Stimulated activated effector memory CD8-positive, alpha-beta T cell treated with anti-CD3 and anti-CD28 coated beads, Interleukin-12 subunit alpha, Interleukin-12 subunit beta, amount 100 ng/mL, for 72 hours (primary cell): Measurements from ENCODE around the gene UPB1.

Experiments
- ATAC-seq: fragments of 150-1000 bp; cut with Tn5 transposase; 2 replicates; pipeline ENCODE4 v1.10.0; 2021
- DNase-seq, 2 donors: peaks; one replicate each; pipeline ENCODE4 v3.0.0; 2021 to 2022; ENCODE audit warnings: low spot score in 2 of 2
- H3K27ac Mint-ChIP-seq: one replicate; pipeline ENCODE4 v1.8.0; 2022; ENCODE audit warnings: mild to moderate bottlenecking, mixed read lengths
- H3K36me3 Mint-ChIP-seq: one replicate; pipeline ENCODE4 v1.8.0; 2022; ENCODE audit warnings: mild to moderate bottlenecking, mixed read lengths
- H3K4me1 Mint-ChIP-seq: one replicate; pipeline ENCODE4 v1.8.0; 2022; ENCODE audit warnings: mixed read lengths
- H3K4me3 Mint-ChIP-seq: one replicate; pipeline ENCODE4 v1.8.0; 2022; ENCODE audit warnings: mild to moderate bottlenecking, mixed read lengths
- H3K9me3 Mint-ChIP-seq: one replicate; pipeline ENCODE4 v1.8.0; 2022; ENCODE audit warnings: mixed read lengths

UPB1 gene

GRCh38 chr22:24494167-24494527 is 985 bp upstream of the UPB1 start:
- no peak for DNase-seq
- no peaks in the 10 kb centered on the region for H3K4me1 Mint-ChIP-seq
- ATAC-seq = no peak
- no peaks in the 10 kb centered on the region for H3K9me3 Mint-ChIP-seq
- no peak overlapping the region for H3K27ac Mint-ChIP-seq
- H3K36me3 Mint-ChIP-seq = no peaks in the 10 kb centered on the region
- H3K4me3 Mint-ChIP-seq = no peak overlapping the region

DNA sequence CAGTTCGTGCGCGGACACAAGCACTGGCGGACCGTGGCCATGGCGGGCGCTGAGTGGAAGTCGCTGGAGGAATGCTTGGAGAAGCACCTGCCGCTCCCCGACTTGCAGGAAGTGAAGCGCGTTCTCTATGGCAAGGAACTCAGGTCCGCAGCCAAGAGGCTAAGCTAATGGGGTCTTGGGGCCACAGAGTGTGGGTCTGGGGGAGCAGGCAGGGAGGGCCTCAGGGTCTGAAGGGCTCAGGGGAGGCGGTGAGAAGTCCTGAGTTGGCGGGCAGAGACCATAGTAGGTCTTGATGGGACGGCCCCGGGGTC is 188 bp downstream of the UPB1 start:
- DNase-seq = no peak
- Mint-ChIP-seq H3K4me1 (no peaks in the 10 kb centered on the region), H3K9me3 (no peaks in the 10 kb centered on the region), H3K27ac (no peak overlapping the region), H3K4me3 (no peak overlapping the region), H3K36me3 (no peaks in the 10 kb centered on the region)
- ATAC-seq = no peak

DNA sequence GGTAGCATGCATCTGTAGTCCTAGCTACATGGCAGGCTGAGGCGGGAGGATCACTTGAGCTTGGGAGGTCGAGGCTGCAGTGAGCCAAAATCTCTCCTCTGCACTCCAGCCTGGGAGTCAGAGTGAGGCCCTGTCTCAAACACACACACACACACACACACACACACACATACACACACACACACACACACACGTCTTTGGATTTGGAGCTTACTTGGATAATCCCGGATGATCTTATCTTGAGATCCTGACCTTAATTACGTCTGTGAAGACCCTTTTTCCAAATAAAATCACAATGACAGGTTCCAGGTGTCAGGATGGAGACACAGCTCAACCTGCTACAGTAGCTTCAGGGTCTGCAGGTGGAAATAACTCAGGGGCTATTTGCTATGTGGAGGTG is 1.1 kb downstream of the UPB1 start:
- DNase-seq = no peak
- no peak overlapping the region for H3K4me3 Mint-ChIP-seq
- no peak for ATAC-seq
- no peaks in the 10 kb centered on the region for H3K36me3 Mint-ChIP-seq
- no peaks in the 10 kb centered on the region for H3K4me1 Mint-ChIP-seq
- peak overlapping the region; percentile 73 for H3K27ac Mint-ChIP-seq
- no peaks in the 10 kb centered on the region for H3K9me3 Mint-ChIP-seq

GRCh38 chr22:24496661-24497060 is 1.5 kb downstream of the UPB1 start:
- no peaks in the 10 kb centered on the region for H3K4me1 Mint-ChIP-seq
- H3K36me3 Mint-ChIP-seq = no peaks in the 10 kb centered on the region
- peak overlapping the region; percentile 73 for H3K27ac Mint-ChIP-seq
- ATAC-seq (no peak), DNase-seq (no peak)
- H3K9me3 Mint-ChIP-seq = no peaks in the 10 kb centered on the region
- no peak overlapping the region for H3K4me3 Mint-ChIP-seq

DNA sequence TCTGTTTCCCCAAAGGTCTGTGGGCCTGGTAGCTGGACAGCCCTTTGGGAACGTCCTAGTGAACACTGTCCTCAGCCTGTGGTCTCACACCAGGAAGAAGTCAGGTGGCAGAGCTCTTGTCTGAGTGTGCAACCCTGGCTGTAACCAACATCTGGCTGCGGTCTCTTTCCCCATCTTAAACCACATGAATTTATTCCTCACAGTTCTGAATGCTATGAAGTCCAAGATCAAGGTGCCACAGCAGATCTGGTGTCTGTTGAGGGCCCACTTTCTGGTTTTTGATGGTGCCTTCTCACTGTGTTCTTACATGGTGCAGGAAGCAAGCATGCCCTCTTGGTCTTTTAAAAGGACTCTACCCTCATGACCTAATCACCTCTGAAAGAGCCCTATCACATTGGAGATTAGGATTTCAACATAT is 2.7 kb downstream of the UPB1 start:
- Mint-ChIP-seq H3K4me3 (no peak overlapping the region), H3K4me1 (peaks cover 2% of the 10 kb centered on the region), H3K36me3 (no peaks in the 10 kb centered on the region), H3K27ac (peak overlapping the region; percentile 73), H3K9me3 (no peaks in the 10 kb centered on the region)
- ATAC-seq (peak; percentile 37), DNase-seq (no peak)

GRCh38 chr22:24498824-24499223 is 3.7 kb downstream of the UPB1 start:
- Mint-ChIP-seq H3K36me3 (no peaks in the 10 kb centered on the region), H3K9me3 (no peaks in the 10 kb centered on the region), H3K4me1 (peaks cover 12% of the 10 kb centered on the region), H3K27ac (peak overlapping the region; percentile 33), H3K4me3 (no peak overlapping the region)
- no peak for DNase-seq
- ATAC-seq = no peak

DNA sequence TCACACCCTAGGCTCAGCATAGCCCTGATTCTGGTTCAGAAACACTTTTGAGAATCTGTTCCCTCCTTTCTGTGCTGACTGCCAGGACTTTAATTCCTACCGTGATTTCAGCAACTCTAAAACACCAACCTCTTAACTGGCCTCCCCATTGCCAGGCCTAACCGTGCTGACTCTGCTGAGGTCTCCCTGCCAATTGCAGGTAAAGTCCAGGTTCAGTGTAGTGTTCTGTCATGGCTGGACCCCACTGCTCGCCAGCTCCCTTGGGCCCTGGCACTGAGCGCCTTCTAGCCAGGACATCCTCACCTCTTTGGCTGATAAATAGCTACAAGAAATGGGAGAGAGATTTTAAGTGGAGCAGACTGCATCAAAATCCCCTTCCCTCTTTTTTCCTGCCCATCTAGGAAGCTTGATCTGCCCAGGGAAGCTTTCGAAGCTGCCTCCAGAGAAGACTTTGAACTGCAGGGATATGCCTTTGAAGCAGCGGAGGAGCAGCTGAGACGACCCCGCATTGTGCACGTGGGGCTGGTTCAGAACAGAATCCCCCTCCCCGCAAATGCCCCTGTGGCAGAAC is 4.7 kb downstream of the UPB1 start:
- Mint-ChIP-seq H3K9me3 (no peaks in the 10 kb centered on the region), H3K4me3 (no peak overlapping the region), H3K27ac (peak overlapping the region; percentile 80), H3K36me3 (no peaks in the 10 kb centered on the region), H3K4me1 (peaks cover 13% of the 10 kb centered on the region)
- ATAC-seq (no peak), DNase-seq (no peak)

DNA sequence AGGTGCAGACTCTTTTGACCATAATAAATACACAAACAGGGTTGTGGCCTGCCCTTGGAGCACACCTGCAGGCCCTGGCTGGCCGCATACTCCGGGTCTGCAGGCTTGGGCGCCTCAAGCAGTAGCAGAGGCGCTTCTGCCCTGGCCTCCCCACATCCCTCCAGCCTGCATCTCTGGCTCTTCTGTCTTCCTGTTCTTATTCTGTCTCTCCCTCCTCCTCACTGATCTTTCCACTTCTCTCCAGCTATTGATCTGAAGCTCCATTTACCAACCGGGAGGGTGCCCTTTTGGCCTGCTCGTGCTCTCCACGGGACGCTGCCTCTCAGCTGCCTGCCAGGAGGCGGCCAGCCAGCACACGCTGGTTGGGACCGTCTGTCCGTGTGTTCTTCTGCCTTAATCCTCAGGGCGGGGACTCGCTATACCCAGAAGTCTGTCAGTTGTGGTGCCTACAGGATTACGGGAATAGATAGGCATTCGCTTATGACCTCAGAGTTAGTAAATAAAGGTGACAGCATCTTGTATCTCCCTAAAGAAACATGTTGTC is 5.2 kb downstream of the UPB1 start:
- peaks cover 13% of the 10 kb centered on the region for H3K4me1 Mint-ChIP-seq
- peak overlapping the region; percentile 80 for H3K27ac Mint-ChIP-seq
- ATAC-seq (no peak), DNase-seq (no peak)
- no peaks in the 10 kb centered on the region for H3K9me3 Mint-ChIP-seq
- no peaks in the 10 kb centered on the region for H3K36me3 Mint-ChIP-seq
- H3K4me3 Mint-ChIP-seq = no peak overlapping the region

GRCh38 chr22:24501301-24502005 is 6.3 kb downstream of the UPB1 start:
- H3K9me3 Mint-ChIP-seq = no peaks in the 10 kb centered on the region
- DNase-seq (no peak), ATAC-seq (no peak)
- no peak overlapping the region for H3K27ac Mint-ChIP-seq
- H3K4me1 Mint-ChIP-seq = peaks cover 13% of the 10 kb centered on the region
- H3K4me3 Mint-ChIP-seq = no peak overlapping the region
- no peaks in the 10 kb centered on the region for H3K36me3 Mint-ChIP-seq

DNA sequence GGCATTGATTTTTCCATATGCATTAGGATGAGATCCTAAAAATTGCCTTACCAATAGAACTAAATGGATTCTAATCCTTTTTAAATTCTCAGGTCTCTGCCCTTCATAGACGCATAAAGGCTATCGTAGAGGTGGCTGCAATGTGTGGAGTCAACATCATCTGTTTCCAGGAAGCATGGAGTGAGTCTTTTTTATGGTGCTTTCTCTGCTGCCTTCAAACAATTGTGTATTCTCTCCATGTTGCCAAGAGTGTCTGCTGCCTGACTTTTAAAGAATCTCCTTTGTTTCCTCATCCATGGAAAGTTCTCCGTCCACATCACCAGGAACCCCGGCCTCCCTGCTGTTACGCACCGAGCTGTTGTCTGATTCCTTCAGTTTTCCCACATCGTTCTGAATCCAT is 6.9 kb downstream of the UPB1 start:
- no peak overlapping the region for H3K27ac Mint-ChIP-seq
- no peak for DNase-seq
- no peaks in the 10 kb centered on the region for H3K36me3 Mint-ChIP-seq
- H3K4me3 Mint-ChIP-seq = no peak overlapping the region
- H3K4me1 Mint-ChIP-seq = peaks cover 13% of the 10 kb centered on the region
- no peaks in the 10 kb centered on the region for H3K9me3 Mint-ChIP-seq
- no peak for ATAC-seq

GRCh38 chr22:24502541-24502940 is 7.4 kb downstream of the UPB1 start:
- Mint-ChIP-seq H3K4me1 (peaks cover 13% of the 10 kb centered on the region), H3K4me3 (no peak overlapping the region), H3K36me3 (no peaks in the 10 kb centered on the region), H3K9me3 (no peaks in the 10 kb centered on the region), H3K27ac (peak overlapping the region; percentile 2)
- no peak for DNase-seq
- ATAC-seq = no peak

- DNase-seq (peak; percentile 47 to 74), ATAC-seq (peak; percentile 88)
- Mint-ChIP-seq H3K36me3 (no peaks in the 10 kb centered on the region), H3K27ac (peak overlapping the region; percentile 2), H3K4me3 (no peak overlapping the region), H3K9me3 (no peaks in the 10 kb centered on the region), H3K4me1 (peaks cover 13% of the 10 kb centered on the region)
Observed at GRCh38 chr22:24503137-24503842, 8.2 kb downstream of the UPB1 start.

- Mint-ChIP-seq H3K36me3 (no peaks in the 10 kb centered on the region), H3K9me3 (no peaks in the 10 kb centered on the region), H3K27ac (no peak overlapping the region), H3K4me1 (peaks cover 13% of the 10 kb centered on the region), H3K4me3 (no peak overlapping the region)
- DNase-seq (no peak), ATAC-seq (no peak)
Observed at GRCh38 chr22:24503843-24504338, 8.8 kb downstream of the UPB1 start.

DNA sequence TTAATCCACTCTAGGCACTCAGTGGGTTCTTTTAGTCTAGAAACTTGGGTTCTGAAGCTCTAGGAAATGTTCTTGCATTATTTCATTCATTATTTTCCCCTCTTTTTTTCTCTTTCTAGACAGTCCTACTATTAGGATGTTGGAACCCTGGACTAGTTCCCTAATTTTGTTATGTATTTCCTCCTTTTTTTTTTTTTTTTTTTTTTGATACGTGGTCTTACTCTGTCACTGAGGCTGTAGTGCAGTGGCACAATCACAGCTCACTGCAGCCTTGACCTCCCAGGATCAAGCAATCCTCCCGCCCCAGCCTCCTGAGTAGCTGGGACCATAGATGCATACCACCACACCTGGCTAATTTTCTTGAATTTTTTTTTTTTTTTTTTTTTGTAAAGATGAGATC is 9.4 kb downstream of the UPB1 start:
- Mint-ChIP-seq H3K36me3 (no peaks in the 10 kb centered on the region), H3K9me3 (no peaks in the 10 kb centered on the region), H3K27ac (no peak overlapping the region), H3K4me1 (peaks cover 13% of the 10 kb centered on the region), H3K4me3 (no peak overlapping the region)
- ATAC-seq (no peak), DNase-seq (no peak)

GRCh38 chr22:24504956-24505736 is 10.0 kb downstream of the UPB1 start:
- no peak for DNase-seq
- no peak overlapping the region for H3K27ac Mint-ChIP-seq
- ATAC-seq = no peak
- no peaks in the 10 kb centered on the region for H3K36me3 Mint-ChIP-seq
- no peak overlapping the region for H3K4me3 Mint-ChIP-seq
- H3K4me1 Mint-ChIP-seq = peaks cover 13% of the 10 kb centered on the region
- no peaks in the 10 kb centered on the region for H3K9me3 Mint-ChIP-seq
